Measurements from ENCODE around the gene TBCEL. TPM values are rescaled to one million over a fixed set of nuclear protein-coding genes. Genes with fewer than 3 reads are reported as not detected.

TBCEL gene
- total RNA-seq, 1 donor from 2014 or later = 17.9 TPM

- no peak overlapping the region for H3K27ac Mint-ChIP-seq
- ATAC-seq (ENCODE audit: low read depth) (no peak), DNase-seq (no peak)
- ChIA-PET POLR2A (no interaction called here), CTCF (no interaction called here)
- intact Hi-C loops (cut with micrococcal nuclease) = no loop called here
- H3K4me3 Mint-ChIP-seq = no peak overlapping the region
- peaks cover 56% of the 10 kb centered on the region for H3K36me3 Mint-ChIP-seq (ENCODE audit: low read depth)
- H3K27me3 Mint-ChIP-seq = no peaks in the 10 kb centered on the region
- H3K9me3 Mint-ChIP-seq = peaks cover 3% of the 10 kb centered on the region
- TF ChIP-seq CTCF (IDR thresholded peaks at IDR 0.05) = no peak
- peaks cover 11% of the 10 kb centered on the region for H3K4me1 Mint-ChIP-seq
Observed at GRCh38 chr11:121067962-121068647, 44.2 kb downstream of the TBCEL start.

- Mint-ChIP-seq H3K9me3 (peaks cover 3% of the 10 kb centered on the region), H3K4me1 (peaks cover 11% of the 10 kb centered on the region), H3K4me3 (no peak overlapping the region), H3K36me3 (ENCODE audit: low read depth) (peaks cover 53% of the 10 kb centered on the region), H3K27me3 (no peaks in the 10 kb centered on the region), H3K27ac (no peak overlapping the region)
- no peak for TF ChIP-seq CTCF (IDR thresholded peaks at IDR 0.05)
- CTCF ChIA-PET = no interaction called here
- intact Hi-C loops (cut with micrococcal nuclease) = no loop called here
- DNase-seq (no peak), ATAC-seq (ENCODE audit: low read depth) (no peak)
- POLR2A ChIA-PET = no interaction called here
Observed at GRCh38 chr11:121068787-121069186, 44.9 kb downstream of the TBCEL start.

- H3K36me3 Mint-ChIP-seq (ENCODE audit: low read depth) = peaks cover 53% of the 10 kb centered on the region
- H3K4me1 Mint-ChIP-seq = peaks cover 11% of the 10 kb centered on the region
- CTCF ChIA-PET = no interaction called here
- no peaks in the 10 kb centered on the region for H3K27me3 Mint-ChIP-seq
- intact Hi-C loops (cut with micrococcal nuclease) = no loop called here
- no peak for DNase-seq
- no peak for ATAC-seq (ENCODE audit: low read depth)
- H3K27ac Mint-ChIP-seq = no peak overlapping the region
- no peak for TF ChIP-seq CTCF (IDR thresholded peaks at IDR 0.05)
- peaks cover 3% of the 10 kb centered on the region for H3K9me3 Mint-ChIP-seq
- POLR2A ChIA-PET = no interaction called here
- no peak overlapping the region for H3K4me3 Mint-ChIP-seq
Observed at GRCh38 chr11:121070951-121071845, 47.3 kb downstream of the TBCEL start.

DNA sequence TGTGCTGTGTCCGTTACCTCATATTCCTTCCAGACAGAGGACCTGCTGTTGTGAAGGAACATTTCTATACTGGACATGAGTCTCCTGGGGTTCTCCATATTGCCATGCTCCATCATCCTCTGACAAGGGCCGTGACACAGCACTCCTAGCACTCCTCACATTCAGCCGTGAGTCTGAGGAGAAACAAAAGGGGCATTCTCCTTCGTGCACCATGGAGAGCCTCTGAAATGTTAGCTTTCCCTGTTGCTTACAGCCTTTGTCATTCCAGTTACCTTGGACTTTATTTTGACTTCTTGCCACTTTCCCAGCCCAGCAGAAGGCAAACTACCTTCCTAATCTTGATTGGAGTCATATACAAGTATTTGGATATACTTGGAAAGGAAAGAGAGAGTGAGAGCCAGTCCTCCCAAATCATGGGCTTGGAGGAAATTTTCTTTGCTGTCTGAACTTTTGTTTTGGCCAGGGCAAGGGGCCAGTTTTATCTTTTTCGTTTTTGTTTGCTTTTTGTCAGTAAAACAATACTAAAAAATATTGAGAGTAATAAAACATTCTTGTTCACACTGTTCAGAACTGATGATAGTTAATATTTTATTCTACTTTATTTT is 48.0 kb downstream of the TBCEL start:
- H3K27ac Mint-ChIP-seq = no peak overlapping the region
- no peak overlapping the region for H3K4me3 Mint-ChIP-seq
- peaks cover 3% of the 10 kb centered on the region for H3K9me3 Mint-ChIP-seq
- intact Hi-C loops (cut with micrococcal nuclease) = no loop called here
- CTCF ChIA-PET = no interaction called here
- DNase-seq (no peak), ATAC-seq (ENCODE audit: low read depth) (no peak)
- H3K4me1 Mint-ChIP-seq = peaks cover 11% of the 10 kb centered on the region
- no peaks in the 10 kb centered on the region for H3K27me3 Mint-ChIP-seq
- POLR2A ChIA-PET = no interaction called here
- TF ChIP-seq CTCF (IDR thresholded peaks at IDR 0.05) = no peak
- H3K36me3 Mint-ChIP-seq (ENCODE audit: low read depth) = peaks cover 49% of the 10 kb centered on the region

DNA sequence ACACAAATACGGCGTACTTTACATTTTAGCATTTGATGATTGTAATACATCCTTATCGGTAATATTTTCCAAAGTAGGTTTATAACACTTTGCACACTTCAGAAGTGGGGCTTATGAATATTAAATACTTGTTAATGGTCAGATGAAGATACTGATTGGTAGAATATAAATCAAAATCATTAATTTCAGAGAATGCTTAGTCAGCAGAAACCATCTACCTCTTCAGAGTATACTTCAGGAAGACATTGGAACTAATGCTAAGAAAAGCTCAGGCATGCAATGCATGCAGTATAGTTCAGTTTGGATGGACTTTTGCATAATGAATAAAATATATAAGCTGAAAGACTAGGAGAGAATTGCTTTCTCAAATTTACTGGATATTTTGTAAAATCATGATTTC is 57.4 kb downstream of the TBCEL start:
- no peak for TF ChIP-seq CTCF (IDR thresholded peaks at IDR 0.05)
- Mint-ChIP-seq H3K4me1 (no peaks in the 10 kb centered on the region), H3K9me3 (no peaks in the 10 kb centered on the region), H3K4me3 (no peak overlapping the region), H3K36me3 (ENCODE audit: low read depth) (peaks cover 37% of the 10 kb centered on the region), H3K27ac (no peak overlapping the region), H3K27me3 (no peaks in the 10 kb centered on the region)
- intact Hi-C loops (cut with micrococcal nuclease) = no loop called here
- ATAC-seq (ENCODE audit: low read depth) = no peak
- DNase-seq = no peak
- CTCF ChIA-PET = no interaction called here
- POLR2A ChIA-PET = no interaction called here
